ENCODE results near the gene CAMTA1. TPM values are rescaled to one million over a fixed set of nuclear protein-coding genes. Genes with fewer than 3 reads are reported as not detected.

The CAMTA1 gene
- polyA plus RNA-seq, 1 of the 3 experiments (the other 2 are of a cell fraction) = 63.1 TPM

DNA sequence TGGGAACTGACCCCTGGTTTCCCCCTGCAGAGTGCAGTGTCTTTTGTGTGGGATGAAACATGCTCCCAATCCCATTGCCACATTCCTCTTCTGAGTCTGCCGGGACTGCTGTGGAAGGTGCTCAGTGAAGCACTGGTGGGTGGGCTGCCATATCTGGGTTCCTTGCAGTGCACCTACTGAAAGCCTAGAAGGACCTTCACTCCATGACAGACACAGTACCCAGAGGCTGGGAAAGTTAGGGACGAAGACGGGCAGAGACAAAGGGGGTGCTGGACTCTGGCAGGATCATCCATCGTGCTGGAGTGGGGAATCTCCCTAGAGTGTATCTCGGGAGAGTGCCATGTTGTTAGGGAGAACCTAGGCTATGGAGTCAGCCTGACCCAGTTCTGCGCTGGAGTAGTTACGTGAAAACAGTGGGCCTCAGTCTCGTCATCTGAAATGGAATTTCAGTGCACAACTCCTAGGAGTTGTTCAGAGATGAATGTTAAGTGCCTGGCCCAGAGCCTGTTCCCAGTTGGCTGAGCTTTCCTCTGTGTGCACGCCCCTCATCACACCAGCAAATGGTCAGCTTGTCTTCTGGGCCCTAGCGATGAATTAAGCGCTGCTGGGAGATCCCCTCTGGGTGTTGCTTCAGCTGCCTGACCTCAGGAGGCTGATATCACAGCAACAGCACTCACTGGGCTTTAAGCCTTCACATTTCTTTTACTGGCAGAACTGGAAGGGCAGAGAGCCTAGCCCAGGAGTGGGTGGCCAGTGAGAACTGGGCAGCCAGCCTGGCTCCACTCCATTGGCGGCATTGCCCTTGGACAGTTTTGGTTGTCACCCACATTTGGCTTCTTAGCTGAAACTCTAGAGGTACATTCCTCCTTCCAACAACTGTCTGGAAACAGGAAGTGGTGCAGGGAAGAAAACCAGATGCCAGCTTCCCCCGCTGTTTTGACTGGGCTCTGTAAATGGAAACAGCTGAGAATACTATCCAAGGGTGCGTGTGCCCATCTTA is 506.0 kb downstream of the CAMTA1 start (continued):
- TF ChIP-seq, protein P1, sequence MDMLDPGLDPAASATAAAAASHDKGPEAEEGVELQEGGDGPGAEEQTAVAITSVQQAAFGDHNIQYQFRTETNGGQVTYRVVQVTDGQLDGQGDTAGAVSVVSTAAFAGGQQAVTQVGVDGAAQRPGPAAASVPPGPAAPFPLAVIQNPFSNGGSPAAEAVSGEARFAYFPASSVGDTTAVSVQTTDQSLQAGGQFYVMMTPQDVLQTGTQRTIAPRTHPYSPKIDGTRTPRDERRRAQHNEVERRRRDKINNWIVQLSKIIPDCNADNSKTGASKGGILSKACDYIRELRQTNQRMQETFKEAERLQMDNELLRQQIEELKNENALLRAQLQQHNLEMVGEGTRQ (IDR thresholded peaks at IDR 0.05; ENCODE audit: borderline replicate concordance, low read depth, low read length) = no peak
- peak; percentile 78 for TF ChIP-seq POLR2AphosphoS5 (IDR thresholded peaks at IDR 0.05; ENCODE audit: low read depth, low read length)
- TF ChIP-seq EZH2phosphoT487 (IDR thresholded peaks at IDR 0.05; ENCODE audit: borderline replicate concordance, low read depth) = no peak
- peak; percentile 81 for TF ChIP-seq SIN3A (IDR thresholded peaks at IDR 0.05; ENCODE audit: borderline replicate concordance, low read depth, low read length)

DNA sequence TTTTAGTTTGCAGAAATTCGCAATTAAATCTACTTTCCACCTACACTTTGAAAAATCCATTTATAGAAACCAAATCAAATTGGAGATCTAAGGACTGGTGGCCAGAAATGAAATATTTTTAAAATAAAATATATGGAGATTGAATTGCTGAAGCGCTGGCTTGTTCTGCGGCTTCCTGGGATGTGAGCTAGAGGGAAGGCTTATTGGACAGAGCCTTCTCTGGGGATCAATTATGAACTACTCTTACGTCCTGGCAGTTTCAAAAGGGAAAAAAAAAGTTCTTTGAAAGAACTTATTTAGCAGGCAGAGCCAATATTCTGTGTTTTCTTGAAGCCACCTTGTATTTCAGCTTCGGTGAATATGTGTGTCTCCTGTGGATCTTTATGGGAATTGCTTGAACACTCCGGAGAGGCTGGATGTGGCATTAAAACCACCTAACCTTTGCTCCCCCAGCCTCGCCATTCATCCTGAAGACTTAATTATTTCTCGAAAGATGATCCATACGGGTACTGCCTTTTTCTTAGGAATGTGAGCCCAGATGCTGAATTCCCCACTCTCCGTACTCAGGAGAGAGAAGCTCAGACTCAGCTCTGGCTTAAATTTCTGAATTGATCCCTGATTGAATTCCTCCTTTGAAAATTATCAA is 506.9 kb downstream of the CAMTA1 start:
- Histone ChIP-seq H3K4me3 (ENCODE audit: low read depth in 2 of 2, low read length in 1 of 2) (no peak overlapping the region), H3K9me2 (no peaks in the 10 kb centered on the region), H3K9me3 (0 out of 2 replicates have a peak, but pooled peaks cover 3% of the 10 kb centered on the region), H3K4me2 (peak overlapping the region; percentile 41; the same call in 1 of the 2 replicates), H4K20me1 (ENCODE audit: insufficient read depth) (no peaks in the 10 kb centered on the region), H3K36me3 (replicated peaks in 1 of 2; ENCODE audit: control insufficient read depth in 1 of 2, insufficient read depth in 2 of 2, low read length in 1 of 2) (no peaks in the 10 kb centered on the region), H3F3A (replicated peaks; ENCODE audit: insufficient read depth) (peaks cover 8% of the 10 kb centered on the region), H2AFZ (ENCODE audit: low read depth) (peak overlapping the region; percentile 71; the same call in 1 of the 2 replicates), H3K9ac (no peak overlapping the region), H3K4me1 (ENCODE audit: control insufficient read depth in 1 of 2, insufficient read depth in 2 of 2, low read depth in 1 of 2, low read length in 1 of 2) (peaks cover 16 to 43% of the 10 kb centered on the region in 2 experiments; a peak in 3 of 4 replicates), H3K27me3 (ENCODE audit: insufficient read depth) (no peaks in the 10 kb centered on the region), H3K27ac (ENCODE audit: low read depth in 2 of 2, low read length in 1 of 2) (peak overlapping the region; percentile 85 to 96), H3K79me2 (ENCODE audit: insufficient read depth) (no peaks in the 10 kb centered on the region)
- 72% methylated on average over 10 of the region's 10 CpGs for WGBS (ENCODE audit: low lambda C conversion rate)
- TF ChIP-seq, protein P2, sequence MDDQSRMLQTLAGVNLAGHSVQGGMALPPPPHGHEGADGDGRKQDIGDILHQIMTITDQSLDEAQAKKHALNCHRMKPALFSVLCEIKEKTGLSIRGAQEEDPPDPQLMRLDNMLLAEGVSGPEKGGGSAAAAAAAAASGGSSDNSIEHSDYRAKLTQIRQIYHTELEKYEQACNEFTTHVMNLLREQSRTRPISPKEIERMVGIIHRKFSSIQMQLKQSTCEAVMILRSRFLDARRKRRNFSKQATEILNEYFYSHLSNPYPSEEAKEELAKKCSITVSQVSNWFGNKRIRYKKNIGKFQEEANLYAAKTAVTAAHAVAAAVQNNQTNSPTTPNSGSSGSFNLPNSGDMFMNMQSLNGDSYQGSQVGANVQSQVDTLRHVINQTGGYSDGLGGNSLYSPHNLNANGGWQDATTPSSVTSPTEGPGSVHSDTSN (IDR thresholded peaks at IDR 0.05) = no peak
- TF ChIP-seq, protein P3, sequence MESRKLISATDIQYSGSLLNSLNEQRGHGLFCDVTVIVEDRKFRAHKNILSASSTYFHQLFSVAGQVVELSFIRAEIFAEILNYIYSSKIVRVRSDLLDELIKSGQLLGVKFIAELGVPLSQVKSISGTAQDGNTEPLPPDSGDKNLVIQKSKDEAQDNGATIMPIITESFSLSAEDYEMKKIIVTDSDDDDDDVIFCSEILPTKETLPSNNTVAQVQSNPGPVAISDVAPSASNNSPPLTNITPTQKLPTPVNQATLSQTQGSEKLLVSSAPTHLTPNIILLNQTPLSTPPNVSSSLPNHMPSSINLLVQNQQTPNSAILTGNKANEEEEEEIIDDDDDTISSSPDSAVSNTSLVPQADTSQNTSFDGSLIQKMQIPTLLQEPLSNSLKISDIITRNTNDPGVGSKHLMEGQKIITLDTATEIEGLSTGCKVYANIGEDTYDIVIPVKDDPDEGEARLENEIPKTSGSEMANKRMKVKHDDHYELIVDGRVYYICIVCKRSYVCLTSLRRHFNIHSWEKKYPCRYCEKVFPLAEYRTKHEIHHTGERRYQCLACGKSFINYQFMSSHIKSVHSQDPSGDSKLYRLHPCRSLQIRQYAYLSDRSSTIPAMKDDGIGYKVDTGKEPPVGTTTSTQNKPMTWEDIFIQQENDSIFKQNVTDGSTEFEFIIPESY (IDR thresholded peaks at IDR 0.05; ENCODE audit: borderline replicate concordance, low read depth) = no peak
- TF ChIP-seq, protein P4, sequence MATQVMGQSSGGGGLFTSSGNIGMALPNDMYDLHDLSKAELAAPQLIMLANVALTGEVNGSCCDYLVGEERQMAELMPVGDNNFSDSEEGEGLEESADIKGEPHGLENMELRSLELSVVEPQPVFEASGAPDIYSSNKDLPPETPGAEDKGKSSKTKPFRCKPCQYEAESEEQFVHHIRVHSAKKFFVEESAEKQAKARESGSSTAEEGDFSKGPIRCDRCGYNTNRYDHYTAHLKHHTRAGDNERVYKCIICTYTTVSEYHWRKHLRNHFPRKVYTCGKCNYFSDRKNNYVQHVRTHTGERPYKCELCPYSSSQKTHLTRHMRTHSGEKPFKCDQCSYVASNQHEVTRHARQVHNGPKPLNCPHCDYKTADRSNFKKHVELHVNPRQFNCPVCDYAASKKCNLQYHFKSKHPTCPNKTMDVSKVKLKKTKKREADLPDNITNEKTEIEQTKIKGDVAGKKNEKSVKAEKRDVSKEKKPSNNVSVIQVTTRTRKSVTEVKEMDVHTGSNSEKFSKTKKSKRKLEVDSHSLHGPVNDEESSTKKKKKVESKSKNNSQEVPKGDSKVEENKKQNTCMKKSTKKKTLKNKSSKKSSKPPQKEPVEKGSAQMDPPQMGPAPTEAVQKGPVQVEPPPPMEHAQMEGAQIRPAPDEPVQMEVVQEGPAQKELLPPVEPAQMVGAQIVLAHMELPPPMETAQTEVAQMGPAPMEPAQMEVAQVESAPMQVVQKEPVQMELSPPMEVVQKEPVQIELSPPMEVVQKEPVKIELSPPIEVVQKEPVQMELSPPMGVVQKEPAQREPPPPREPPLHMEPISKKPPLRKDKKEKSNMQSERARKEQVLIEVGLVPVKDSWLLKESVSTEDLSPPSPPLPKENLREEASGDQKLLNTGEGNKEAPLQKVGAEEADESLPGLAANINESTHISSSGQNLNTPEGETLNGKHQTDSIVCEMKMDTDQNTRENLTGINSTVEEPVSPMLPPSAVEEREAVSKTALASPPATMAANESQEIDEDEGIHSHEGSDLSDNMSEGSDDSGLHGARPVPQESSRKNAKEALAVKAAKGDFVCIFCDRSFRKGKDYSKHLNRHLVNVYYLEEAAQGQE (IDR thresholded peaks at IDR 0.05; ENCODE audit: low read depth, low read length) = no peak
- TF ChIP-seq SIN3A (IDR thresholded peaks at IDR 0.05; ENCODE audit: borderline replicate concordance, low read depth, low read length) (no peak), NFIC (IDR thresholded peaks at IDR 0.05; ENCODE audit: borderline replicate concordance) (no peak), ELF1 (IDR thresholded peaks at IDR 0.05) (no peak), FOSL2 (IDR thresholded peaks at IDR 0.05; ENCODE audit: borderline replicate concordance, low read depth) (no peak)
- TF ChIP-seq, protein P5, sequence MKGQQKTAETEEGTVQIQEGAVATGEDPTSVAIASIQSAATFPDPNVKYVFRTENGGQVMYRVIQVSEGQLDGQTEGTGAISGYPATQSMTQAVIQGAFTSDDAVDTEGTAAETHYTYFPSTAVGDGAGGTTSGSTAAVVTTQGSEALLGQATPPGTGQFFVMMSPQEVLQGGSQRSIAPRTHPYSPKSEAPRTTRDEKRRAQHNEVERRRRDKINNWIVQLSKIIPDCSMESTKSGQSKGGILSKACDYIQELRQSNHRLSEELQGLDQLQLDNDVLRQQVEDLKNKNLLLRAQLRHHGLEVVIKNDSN (IDR thresholded peaks at IDR 0.05; ENCODE audit: borderline replicate concordance, low read depth) = no peak
- TF ChIP-seq, protein P6, sequence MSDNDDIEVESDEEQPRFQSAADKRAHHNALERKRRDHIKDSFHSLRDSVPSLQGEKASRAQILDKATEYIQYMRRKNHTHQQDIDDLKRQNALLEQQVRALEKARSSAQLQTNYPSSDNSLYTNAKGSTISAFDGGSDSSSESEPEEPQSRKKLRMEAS (IDR thresholded peaks at IDR 0.05; ENCODE audit: low read depth) = no peak
- CTCF ChIA-PET = interaction anchor here (1.2 to 2.4 kb wide), 3 partner anchors 13 to 40 kb away, joined by 3 to 9 read pairs (median 4); no protein-coding TSS in a partner anchor
- POLR2A ChIA-PET = interaction anchor here (1.1 kb wide), 1 partner anchor 265 kb away, joined by 4 read pairs; no protein-coding TSS in a partner anchor
- DNase-seq = no peak
